GM21390 (cell line): ENCODE results near the gene SLPI.

Source experiments
- ATAC-seq: cut with Tn5 transposase; IDR thresholded peaks from one replicate; pipeline ENCODE4 v1.9.1; 2021; ENCODE audit not compliant: unreplicated experiment

SLPI gene

DNA sequence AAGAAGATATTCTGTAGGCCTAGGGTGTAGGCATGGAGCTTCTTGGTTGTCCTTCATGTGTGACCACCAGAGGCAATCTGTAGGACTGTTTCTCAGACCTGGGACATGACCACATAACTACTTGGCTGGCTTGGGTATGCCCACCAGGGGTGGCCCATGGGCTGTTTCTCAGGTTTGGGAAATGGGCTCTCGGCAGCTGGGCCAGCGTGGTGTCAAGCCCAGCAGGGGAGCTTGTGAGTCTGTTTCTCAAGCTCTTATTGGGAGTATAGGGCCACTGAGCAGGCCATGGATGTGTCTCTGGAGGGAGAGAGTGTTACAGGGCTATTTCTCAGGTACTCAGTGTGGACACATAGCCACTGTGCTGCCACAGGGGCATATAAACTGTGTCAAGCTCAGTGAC lies 35.7 kb downstream of the SLPI start:
- ATAC-seq = no peak

DNA sequence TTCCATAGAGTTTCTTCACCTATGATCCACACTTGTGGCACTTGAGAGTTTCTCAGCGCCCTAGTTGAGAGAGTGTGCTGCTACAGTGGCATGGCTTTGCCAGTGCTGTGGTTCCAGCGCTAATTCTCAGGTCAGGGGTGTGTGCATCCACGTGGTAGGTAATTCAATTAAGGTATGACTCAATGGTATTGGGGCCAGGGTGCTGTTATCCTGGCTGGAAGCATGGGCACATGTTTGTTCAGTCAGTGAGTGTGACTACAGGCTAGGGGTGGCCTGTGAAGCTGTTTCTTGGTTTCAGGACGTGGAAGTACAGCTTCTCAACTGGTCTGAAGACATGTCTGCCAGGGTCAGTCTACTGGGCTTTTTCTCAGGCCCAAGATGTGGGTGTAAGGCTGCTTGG lies 36.2 kb downstream of the SLPI start:
- no peak for ATAC-seq

DNA sequence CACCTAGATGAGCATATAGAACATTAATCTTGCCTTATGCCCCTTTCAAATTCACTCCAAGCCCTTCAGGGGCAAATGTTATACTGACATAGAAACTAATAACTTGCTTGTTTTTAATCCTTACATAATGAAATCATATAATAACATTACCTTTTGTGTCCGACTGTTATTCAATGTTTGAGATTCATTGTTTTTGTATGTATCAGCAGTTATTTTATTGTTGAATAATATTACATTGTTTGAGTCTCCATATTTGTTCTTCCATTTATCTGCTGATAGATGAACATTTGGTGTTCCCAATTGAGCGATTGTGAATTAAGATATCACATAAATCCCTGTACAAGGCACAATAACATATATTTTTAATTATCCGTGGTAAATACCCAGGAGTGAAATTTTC lies 41.5 kb downstream of the SLPI start:
- no peak for ATAC-seq

DNA sequence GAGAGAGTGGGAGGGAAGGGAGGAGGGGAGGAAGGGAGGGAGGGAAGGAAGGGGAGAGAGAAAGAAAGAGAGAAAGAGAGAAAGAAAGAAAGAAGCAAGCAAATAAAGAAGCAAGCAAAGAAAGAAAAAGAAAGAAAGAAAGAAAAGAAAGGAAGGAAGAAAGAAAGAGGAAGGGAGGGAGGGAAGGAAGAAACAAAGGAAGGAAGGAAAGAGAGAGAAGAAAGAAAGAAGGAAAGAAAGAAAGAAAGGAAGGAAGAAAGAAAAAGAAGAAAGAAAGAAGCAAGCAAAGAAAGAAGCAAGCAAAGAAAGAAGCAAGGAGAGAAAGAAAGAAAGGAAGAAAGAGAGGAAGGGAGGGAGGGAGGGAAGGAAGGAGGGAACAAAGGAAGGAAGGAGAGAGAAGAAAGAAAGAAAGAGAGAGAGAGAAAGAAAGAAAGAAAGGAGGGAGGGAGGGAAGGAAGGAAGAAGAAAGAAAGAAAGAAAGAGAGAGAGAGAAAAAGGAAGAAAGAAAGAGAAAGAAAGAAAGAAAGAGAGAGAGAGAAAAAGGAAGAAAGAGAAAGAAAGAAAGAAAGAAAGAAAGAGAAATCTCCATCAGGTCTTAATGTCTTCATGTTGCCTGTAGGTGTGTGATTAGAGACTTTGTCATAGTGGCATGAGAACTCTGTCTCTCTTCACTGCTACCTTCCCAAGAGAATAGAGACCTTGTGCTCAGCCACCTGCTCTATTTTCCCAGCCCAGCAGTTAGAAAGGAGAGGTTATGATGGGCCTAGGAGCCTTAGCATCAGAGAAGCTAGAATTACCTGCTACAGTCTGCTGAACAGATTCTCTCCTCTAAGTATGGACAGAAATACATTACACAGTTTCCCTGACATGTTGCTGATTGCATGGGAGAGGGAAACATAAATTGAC lies 42.5 kb downstream of the SLPI start:
- ATAC-seq = no peak

DNA sequence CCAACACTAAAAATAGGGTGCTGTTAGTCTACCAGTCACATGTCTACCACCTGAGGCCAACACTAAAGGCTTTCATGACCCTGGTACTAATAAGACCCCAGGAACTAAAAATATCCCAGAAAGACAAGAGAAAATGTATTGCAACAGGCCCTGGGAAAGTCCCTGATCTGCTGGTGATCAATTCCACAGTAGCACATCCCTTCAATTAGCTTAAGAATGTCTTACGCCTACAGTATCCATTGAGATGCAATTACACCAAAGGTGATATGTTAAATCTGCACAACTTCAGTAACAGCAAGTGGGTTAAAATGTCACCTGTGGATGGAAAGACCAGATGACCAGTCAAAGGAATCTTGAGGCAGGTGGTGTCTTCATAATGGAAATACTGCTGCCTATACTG lies 44.4 kb downstream of the SLPI start:
- no peak for ATAC-seq

DNA sequence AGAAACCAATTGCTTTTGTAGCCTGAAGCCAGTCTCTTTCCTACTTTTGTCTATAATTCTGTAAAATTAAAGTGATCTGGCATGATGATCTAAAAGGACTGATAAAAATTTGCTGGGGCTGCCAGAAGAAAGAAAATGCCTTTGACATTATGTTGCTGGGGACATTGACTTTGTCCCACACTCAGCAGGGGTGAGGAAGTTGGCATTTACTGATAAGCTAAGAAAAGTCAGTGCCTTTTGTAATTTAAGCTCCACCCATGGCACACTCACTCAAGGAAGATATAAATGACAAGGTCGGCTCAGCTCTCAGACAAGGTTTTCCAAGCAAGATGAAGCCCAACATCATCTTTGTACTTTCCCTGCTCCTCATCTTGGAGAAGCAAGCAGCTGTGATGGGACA lies 47.6 kb downstream of the SLPI start, which contains the start of gene SEMG1:
SEMG1 (plus strand) TSS at position 309 of the 400 bp plus-strand sequence; CDS start at position 330, 21 bp downstream.
- no peak for ATAC-seq
